Fibroblast of skin of left biceps (primary cell): ENCODE results near the gene CYP4Z1.
"Not testable (repeated sequence)": the region's sequence is repeated elsewhere in the genome, so short reads cannot be mapped to it uniquely, and the experiment has no call there.

Experiments
- DNase-seq, 2 experiments: peaks; one replicate each; pipeline ENCODE4 v3.0.0-alpha.2; 2013; ENCODE audit warnings: low read depth in 2 of 2

Gene CYP4Z1, protein sequence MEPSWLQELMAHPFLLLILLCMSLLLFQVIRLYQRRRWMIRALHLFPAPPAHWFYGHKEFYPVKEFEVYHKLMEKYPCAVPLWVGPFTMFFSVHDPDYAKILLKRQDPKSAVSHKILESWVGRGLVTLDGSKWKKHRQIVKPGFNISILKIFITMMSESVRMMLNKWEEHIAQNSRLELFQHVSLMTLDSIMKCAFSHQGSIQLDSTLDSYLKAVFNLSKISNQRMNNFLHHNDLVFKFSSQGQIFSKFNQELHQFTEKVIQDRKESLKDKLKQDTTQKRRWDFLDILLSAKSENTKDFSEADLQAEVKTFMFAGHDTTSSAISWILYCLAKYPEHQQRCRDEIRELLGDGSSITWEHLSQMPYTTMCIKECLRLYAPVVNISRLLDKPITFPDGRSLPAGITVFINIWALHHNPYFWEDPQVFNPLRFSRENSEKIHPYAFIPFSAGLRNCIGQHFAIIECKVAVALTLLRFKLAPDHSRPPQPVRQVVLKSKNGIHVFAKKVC

DNA sequence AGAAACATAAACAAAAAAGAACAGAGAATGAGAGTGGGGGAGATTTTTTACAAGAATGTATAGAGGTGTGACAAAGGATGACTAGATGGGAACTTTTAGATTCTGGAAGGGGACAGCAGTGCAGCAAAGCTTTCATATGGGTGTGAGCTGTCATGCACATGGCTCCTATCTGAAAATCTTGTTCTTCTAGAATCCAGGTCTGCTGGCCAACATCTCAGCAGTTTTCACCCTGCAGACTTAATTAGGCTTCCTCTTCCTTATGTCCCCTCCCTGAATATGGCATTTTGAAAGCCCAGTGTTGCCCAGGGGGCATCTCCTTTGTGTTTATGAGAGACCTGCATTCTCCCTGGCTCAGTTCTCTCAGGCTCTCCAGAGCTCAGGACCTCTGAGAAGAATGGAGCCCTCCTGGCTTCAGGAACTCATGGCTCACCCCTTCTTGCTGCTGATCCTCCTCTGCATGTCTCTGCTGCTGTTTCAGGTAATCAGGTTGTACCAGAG lies at the start of gene CYP4Z1:
TSS of gene CYP4Z1 (plus strand) at position 135 of the 498 bp plus-strand sequence. CDS start at position 395, 260 bp downstream.
- DNase-seq: no peak

DNA sequence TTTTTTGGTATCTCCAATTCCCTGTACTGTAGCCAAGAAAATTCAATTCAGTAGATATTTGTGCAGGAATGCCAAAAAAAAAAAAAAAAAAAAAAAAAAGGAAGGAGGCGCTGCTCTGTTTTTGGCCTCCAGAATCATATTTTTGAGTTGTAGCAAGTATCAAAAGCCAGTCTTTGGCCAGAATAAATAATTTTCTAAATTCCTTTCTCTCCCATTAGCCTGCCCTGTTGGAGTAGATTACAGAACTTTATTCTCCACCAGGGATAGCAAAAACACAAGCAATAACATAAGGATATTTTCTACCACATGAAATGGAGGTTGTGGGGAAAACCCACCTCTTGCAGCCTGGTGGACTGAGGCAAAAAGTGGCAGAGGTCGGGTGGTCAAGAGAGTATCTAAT lies 46.0 kb upstream of the CYP4Z1 start:
- no peak for DNase-seq

DNA sequence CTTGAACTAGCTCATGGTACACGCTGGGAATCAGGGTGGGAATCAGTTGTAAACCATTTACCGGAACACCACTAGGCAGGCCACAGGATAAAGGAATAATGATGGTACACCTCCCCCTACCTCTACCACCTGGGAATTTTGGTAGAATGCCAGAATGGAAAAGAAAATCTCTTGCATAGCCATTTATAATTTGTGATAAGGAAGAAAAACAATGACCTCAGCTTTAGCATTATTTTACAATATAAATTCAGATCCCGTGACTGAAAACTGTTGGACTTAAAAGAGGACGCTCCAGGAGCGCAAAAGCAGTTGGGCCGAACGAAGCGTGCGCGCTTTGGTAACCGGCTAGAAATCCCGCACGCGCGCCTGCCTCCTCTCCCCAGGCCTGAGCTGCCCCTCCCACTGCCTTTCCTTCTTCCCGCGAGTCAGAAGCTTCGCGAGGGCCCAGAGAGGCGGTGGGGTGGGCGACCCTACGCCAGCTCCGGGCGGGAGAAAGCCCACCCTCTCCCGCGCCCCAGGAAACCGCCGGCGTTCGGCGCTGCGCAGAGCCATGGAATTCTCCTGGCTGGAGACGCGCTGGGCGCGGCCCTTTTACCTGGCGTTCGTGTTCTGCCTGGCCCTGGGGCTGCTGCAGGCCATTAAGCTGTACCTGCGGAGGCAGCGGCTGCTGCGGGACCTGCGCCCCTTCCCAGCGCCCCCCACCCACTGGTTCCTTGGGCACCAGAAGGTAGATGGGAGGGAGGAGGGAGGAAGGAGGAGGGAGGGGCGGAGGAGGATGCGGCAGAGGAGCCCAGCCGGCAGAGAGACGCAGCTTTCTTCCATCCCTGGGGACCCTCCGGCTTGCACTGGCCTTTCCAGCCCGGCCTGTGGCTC lies 43.5 kb upstream of the CYP4Z1 start, which contains the start of gene CYP4X1:
TSS of gene CYP4X1 (plus strand) at position 402 of the 873 bp plus-strand sequence. CDS start at position 551, 149 bp downstream.
- DNase-seq: no peak

DNA sequence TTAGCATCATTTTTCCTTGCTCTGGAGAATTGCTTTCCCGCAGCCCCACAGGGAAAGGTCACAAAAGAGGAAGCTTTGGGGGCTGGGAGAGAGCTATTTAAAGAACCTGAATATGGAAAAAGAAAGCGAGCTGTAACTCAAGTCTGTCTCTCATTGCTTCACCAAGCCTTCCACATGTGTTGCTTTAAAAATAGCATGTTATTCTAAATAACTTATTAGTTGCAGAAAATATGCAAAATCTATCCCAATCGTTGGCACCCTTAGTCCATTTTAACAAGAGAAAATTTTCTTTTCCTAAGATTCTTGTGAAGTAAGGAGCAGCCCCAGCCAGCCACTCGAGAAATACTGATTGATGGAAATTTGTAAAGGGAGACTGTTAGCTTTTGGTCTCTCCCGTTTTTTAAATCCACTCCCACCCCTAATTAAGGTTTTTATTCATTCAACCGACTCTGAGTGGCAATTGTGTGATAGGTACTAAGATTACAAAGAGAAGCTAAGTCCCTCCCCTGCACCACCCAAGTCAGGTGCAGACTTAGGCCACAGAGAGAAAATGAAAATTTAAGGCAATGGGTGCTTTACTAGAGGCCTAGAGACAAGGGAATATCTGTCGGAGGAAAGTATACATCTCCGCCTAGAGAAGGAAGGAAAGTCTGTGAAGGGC lies 42.8 kb upstream of the CYP4Z1 start:
- no peak for DNase-seq

DNA sequence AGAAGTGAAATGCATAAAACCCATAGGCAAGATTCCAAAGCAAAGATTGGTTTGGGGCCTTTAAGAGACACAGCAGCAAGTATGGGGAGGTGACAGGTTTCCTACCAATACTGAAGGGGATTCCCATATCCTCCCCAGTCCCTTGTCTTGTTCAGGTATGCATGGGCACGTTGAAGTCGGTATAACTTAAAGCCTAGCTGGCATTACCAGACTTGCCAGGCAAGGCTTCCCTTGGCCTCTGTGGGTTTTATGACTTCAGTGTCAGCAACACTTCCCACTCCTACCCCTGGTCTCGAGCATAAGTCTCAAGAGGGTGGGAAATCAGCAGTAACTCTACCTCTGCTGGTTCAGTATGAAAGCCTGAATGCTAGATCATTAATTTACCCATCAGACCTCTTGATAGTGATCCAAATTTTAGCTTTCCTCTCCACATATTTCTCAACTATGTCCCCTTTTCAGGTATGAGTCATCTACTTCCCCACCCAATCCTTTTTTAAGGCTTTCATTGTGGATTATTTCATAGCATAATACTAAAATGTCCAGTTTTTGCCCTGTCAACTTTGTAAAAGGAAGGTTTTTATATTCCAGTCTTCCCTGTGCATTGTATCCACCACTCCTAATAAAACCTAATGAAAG lies 36.7 kb upstream of the CYP4Z1 start:
- DNase-seq: no peak

DNA sequence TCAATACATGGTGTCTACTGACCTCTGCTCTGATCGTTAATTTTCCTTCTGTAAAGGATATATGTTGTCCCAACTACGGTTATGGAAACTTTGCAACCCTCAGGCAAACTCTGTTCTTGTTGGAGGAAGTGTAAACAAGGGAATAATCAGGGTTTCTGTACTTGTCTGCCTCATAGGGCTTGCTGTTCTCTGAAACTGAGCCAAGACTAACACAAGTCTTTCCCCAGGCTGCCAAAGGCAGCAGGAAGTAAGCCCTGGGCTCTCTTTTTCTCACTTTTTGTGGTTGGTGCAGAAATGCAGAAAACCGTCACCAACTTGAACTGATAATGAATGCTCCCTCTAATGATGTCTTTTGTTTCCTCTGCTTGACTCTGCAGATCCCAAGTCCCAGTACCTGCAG lies 36.0 kb upstream of the CYP4Z1 start:
- DNase-seq: no peak

DNA sequence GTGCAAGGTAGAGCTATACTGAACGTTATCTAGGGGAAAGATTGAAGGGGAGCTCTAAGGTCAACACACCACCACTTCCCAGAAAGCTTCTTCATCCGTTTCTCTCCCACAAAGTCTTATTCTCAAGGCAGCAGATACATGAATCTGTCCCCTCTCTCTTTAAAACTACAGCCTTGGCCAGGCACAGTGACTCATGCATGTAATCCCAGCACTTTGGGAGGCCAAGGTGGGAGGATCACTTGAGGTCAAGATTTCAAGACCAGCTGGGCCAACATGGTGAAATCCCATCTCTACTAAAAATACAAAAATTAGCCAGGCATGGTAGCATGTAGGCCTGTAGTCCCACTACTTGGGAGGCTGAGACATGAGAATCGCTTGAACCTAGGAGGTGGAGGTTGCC lies 35.4 kb upstream of the CYP4Z1 start:
- no peak for DNase-seq

DNA sequence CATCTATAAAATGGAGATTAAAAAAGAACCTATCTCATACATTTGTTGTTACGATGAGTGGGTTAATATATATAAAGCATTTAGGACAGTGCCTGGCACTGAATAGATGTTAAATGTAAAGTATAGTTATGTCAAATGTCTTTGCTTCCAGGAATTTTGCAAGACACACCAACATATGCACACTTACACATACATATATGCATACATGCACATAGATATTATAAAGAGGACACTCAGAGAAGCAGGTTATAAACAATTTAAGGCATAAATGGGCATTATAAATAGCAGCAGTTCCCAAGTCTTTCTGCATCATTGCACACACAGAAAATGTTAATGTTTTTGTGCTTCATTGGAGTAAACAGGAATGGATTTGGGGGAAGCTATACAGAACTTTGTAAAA lies 30.3 kb upstream of the CYP4Z1 start:
- no peak for DNase-seq

DNA sequence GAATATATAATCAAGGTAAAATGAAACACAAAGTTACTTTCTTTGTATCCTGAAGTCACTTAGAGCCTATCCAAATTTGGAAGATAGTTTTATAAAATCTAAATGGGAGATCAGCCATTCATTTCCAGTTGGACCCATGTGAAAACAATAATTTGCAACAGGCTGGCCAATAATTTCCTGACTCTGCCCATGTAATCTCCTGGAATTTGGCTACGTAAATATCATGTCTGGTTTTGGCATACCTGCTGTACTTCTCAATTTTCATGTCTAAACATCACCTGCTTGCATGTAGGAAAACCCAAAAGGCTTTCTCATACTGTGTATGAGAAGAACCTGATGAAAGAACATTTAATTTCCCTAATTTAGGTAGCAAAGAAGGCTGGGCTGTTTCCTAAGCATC lies 7.7 kb upstream of the CYP4Z1 start:
- DNase-seq: no peak

DNA sequence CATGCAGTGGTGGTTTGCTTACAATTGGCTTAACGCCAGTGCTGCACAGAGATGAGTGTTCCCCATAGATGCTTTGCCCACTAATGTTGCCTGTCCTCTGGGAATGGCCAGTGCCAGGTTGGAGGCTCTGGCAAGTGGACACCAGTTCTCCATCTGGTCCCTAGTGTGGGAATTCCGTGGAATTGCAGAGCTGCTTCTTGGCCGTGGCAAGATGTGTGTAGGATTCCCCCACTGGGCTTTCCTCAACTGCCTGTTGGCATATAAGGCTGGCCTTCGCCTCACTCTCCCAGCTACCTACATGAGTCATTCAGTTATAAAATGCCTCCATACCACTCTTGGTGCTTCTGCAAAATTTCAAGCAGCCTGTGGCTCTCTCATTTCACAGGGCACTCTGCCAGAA lies 2.0 kb downstream of the CYP4Z1 start:
- not testable (repeated sequence) for DNase-seq

DNA sequence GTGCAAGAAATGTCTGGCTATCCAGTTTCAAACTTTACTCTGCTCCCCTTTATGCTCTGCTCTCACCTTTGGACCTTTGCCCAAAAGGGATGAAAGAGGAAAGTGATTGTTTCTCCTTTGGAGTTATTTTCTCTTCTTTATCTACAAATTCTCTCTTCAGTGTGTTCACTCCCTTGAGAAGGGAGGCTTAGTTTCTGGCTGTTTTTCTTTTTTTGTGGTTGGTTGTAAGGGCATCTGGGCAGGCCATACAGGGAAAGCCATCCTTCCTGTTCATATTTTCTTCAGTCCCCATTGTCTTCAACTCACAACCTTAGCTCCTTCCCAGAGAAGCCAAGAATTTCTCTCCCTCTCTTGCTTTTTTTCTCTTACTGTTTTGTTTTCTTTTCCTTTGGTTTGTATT lies 2.5 kb downstream of the CYP4Z1 start:
- not testable (repeated sequence) for DNase-seq

DNA sequence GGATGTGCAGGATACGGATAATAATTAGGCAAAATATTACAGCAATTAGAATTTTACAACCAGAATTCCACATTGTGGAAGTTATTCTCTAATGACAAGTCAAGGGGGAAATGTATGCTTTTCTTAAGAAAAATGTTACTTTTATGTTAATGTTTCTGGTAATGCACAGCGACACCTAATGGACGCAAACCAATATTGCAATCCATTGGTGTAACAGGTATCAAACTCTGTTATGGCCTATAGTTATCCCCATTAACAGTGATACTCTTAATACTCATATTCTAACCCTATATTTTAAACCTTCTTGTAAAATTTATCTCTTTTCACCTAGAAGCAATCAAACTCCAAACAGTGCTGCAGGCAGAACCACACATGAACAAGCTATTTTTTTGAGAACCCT lies 22.3 kb downstream of the CYP4Z1 start:
- peak in 1 of 2 experiments; percentile 1 for DNase-seq

DNA sequence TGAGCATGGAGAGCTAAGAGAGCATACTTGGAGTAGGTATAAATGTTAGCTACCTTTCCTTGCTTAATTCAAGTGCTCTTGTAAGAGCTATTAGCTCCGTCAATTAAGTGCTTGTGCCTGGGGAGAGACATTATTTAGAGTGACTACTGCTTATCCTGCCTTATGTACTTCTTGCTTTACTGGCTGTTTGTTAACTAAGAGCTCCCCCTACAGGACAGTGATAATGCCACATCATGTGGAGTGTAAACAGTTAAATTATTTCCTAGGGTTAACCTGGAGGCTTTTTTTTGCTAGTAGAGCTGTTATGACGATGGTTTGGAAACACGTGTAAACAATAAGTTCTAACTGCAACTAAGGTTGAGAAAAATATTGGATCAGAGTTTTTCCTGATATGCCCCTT lies 24.4 kb downstream of the CYP4Z1 start:
- DNase-seq: not testable (repeated sequence)

DNA sequence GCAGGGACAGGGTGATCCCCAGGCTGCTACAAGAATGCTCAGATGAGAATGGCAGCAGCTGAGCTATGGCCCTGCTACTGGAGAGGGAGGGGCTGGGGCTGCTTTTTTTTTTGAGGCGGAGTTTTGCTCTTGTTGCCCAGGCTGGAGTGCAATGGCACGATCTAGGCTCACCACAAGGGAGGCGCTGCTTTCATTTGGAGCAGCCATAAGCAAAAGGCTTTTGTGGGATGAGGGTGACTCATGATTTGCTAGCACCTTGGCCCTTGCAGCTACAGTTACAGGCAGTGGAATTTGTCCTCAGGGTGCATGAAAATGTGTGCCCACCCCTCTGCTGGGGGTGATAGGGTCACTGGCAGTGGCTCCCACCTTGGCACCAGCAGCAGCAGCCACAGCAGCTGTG lies 37.8 kb downstream of the CYP4Z1 start:
- no peak for DNase-seq

DNA sequence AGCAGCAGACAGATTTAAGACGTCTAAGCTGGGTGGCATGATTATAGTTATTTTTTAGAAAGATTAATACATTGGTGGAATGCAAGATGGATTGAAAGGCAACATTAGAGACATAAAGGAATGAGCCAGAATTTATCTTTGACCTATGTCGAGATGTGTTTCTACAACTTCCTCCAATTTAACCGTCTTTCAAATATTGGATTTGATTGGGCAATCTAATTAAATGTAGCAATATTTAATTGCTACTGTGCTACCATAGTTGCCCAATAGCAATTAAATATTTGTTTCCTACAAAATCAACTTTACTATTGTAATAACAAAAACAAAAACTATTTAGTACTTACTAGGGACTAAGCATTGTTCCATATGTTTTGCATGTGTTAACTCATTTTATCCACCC lies 39.8 kb downstream of the CYP4Z1 start:
- DNase-seq: no peak

DNA sequence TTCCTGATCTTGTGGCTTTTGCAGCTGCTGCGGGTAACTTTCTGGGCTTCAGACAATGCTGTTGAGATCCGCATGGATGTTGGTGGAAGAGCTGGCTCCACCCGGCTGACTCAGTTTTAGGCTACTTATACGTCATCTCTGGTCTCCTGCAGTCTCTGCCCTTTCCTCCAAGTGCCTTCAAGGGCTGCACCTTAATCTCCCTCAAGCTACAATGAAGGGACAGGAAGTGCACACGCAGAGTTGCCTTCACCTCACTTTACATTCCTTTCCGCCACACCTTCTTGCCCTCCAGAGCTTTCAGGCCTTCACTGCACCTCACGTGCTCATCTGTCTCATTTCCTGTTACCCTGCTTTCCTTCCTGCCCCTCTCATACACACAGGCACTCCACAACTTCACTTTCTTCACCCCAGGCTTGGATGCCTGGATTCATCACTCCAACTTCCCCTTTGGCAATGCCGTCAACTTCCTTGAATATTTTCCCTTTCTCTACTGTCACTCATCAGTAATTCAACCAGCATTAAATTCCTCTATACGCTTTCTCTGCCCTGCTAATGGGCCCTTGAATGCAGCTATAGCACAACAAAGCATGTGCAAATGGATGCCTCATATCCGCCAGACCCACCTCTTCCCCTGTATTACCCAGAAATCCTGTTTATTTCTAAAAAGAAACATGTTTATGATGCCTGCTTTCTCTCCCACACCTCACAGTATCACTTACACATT lies 41.0 kb downstream of the CYP4Z1 start:
- not testable (repeated sequence) for DNase-seq

DNA sequence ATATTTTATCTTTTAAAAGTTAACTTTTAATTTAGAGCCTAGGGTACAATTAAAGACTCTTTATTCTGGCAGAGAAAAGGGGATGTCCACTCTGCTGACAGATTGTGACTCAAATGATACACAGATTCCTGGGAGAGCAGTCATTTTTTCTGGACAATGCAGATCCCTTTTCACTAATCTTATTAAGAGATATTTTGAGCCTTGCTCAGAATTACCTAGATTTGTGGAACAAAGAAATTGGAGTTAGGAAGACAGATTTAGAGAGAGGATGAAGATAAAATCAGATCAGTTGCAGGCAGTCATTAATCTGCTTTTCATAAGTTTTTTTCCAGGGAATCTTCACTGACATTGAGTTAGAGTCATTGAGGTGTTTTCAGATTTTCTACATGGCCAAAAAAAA lies 42.5 kb downstream of the CYP4Z1 start:
- DNase-seq: not testable (repeated sequence)

DNA sequence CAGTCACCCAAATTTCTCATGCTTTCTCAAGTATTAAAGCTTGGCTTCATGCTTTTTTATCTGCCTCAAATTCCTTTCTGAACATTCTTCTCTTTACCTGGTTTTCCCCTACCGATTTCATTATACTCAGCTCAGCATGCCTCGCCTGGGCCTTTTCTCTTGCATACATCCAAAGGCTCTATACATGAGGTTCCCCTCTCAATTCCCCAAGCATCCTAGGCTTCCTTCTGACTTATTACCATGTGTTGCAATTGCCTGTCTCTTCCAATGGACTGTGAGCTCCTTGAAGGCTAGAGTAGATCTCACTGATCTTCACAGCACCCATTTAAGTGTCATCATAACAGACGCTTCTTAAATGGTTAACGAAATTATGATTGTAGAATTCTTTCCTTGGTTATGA lies 46.1 kb downstream of the CYP4Z1 start:
- no peak for DNase-seq

DNA sequence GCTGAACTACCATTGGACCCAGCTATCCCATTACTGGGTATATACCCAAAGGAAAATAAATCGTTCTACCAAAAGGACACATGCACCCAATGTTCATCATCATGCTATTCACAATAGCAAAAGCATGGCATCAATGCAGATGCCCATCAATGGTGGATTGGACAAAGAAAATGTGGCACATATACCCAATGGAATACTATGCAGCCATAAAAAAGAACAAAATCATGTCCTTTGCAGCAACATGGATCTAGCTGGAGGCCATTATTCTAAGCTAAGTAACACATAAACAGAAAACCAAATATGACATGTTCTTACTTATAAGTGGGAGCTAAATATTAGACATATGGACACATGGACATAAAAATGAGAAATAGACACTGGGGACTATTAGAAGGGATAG lies 54.0 kb downstream of the CYP4Z1 start:
- not testable (repeated sequence) for DNase-seq

DNA sequence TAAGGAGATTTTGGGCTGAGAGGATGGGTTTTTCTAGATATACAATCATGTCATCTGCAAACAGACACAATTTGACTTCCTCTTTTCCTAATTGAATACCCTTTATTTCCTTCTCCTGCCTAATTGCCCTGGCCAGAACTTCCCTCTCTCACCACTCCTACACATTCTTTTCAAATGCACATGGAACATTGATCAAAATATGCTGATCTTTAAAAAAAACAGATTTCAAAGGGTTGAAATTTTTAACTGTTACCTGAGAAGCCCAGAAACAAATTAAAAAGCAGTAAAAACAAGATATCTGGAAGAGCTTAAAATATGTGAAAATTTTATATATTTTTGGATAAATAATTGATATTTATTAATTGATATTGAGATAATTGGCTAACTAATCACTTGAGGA lies 57.8 kb downstream of the CYP4Z1 start:
- not testable (repeated sequence) for DNase-seq

DNA sequence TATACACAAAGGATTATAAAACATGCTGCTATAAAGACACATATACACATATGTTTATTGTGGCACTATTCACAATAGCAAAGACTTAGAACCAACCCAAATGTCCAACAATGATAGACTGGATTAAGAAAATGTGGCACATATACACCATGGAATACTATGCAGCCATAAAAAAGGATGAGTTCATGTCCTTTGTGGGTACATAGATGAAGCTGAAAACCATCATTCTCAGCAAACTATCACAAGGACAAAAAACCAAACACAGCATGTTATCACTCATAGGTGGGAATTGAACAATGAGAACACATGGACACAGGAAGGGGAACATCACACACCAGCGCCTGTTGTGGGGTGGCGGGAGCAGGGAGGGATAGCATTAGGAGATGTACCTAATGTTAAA lies 60.0 kb downstream of the CYP4Z1 start:
- DNase-seq: not testable (repeated sequence)
